GM19372 (cell line): ENCODE results near the gene SKI.

Experiments used
- ATAC-seq: cut with Tn5 transposase; IDR thresholded peaks from one replicate; pipeline ENCODE4 v1.9.1; 2021; ENCODE audit warnings: mild to moderate bottlenecking, low read depth, moderate library complexity; ENCODE audit not compliant: unreplicated experiment

The SKI gene

DNA sequence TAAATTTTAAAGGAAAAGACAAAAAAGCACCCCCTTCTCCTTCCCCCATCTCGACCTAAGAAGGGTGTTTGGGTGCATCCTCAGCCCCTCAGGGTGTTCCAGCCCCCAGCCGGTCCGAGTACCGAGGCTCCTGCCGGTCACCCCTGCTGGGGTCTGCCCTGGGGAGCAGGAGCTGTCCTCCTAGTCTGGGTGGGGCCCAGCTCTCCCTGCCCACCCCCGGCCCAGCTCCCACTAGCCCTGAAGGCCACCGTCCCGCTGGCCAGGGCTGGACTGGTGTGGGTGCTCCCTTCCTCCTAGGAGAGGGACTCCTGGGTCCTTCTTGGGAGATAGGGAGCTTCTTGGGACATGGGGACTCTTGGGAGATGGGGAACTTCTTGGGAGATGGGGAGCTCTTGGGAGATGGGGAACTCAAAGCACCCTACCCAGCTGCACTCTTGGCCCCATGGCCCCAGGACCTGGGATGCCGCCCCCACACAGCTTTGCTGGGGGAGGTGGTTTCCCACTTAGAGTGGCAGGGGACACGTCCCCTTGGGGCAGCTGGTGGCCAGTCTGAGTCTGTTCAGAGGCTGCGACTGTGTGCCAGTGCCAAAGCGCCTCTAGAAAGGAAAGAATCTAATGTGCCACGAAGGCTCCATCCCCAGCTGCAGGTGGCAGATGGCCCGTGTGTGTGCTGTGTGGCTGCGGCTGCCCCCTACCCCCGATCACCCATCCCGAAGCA, 118.7 kb downstream of the SKI start:
- ATAC-seq = no peak

- no peak for ATAC-seq
Measured at GRCh38 chr1:2347409-2347785, 119.3 kb downstream of the SKI start.

DNA sequence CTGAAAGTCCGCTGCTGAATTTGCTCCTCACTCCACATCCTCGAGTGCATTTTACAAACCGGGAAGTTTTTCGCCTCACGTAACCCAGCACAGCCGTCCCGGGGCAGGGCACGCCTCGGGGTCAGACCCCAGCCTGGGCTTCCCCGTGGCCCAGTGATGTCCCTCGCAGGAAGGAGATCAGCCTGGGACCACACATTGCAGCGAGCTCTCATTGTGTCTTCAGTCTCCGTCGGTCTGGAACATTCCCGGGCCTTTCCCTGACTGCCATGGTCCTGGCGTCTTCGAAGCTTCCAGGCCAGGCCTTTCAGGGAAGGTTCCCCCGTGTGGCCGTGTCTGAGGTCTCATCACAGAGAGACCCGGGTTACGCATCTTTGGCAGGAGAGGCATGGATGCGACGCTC, 119.8 kb downstream of the SKI start:
- ATAC-seq = no peak

GRCh38 chr1:2348346-2349325, 120.5 kb downstream of the SKI start:
- ATAC-seq = no peak

DNA sequence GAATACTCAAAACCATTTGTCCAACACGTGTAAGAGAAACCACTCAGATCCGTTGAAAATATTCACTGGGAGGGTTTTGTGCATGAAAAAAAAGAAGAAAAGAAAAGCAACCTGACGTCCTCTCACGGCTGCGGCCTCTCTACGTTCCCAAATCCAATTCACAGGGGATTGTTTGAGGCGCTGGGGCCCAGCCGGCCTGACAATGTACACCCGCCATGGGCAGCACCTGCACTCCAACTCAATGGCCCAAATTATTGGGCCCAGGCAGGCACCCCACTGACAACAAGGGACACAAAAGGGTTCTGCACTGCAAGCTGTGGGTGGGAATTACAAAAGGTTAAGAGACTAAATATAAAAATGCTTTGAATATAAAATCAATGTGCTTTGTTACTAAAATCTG, 121.7 kb downstream of the SKI start:
- ATAC-seq = no peak

DNA sequence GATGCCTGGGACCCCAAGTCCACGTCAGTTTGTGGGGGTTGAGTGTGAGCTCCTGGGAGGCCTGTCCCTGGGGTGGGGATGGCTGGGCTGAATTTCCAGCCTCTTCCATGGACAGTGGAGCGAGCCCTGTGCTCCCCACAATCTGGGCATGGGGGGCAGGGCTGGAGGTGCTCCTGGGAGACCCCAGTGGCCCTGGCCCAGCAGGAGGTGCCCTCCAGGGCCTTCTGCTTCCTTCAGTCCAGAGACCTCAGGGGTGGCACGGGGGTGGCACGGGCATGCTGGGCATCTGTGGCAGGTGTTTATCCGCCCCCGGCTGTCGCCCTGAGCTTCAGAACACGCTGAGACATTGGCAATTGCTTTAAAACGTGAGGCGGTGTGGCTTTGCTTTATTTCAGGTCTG, 122.4 kb downstream of the SKI start:
- ATAC-seq = no peak

DNA sequence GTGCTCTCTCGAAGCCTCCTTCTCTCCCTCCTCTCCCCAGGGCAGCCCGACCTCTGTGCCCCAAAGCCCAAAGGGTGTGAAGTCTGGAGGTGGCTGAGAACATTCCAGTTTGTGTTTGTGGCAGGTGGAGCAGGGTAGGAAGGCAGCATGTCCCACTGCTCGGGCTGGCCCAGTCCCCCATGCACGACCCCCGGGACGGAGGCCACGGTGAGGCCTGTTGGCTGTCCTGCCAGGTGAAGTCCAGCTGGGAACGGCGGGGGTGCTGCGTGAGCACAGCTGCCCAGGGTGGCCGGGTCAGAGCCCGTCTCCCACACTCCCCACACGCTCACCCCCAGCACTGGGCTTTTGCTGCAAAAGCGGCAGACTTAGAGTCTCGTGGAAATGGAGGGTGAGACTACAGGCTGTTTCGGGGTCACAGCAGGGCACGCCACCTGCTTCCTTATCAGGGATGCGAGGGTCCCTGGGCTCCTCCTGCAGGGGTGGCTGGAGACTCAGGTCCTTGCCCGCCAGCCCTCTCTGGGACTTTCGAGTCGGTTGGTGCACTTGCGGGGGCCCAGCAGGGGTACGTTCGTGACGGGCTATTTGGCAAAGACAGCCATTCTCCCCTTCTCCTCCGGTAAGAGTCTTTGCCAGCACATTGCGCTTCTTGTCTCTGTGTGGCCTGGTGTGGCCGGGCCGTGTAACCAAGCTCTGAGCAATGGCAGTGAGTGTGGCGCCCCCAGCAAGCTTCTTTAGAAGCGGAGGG, 123.0 kb downstream of the SKI start:
- ATAC-seq = no peak

GRCh38 chr1:2351723-2352122, 123.6 kb downstream of the SKI start:
- ATAC-seq = no peak

DNA sequence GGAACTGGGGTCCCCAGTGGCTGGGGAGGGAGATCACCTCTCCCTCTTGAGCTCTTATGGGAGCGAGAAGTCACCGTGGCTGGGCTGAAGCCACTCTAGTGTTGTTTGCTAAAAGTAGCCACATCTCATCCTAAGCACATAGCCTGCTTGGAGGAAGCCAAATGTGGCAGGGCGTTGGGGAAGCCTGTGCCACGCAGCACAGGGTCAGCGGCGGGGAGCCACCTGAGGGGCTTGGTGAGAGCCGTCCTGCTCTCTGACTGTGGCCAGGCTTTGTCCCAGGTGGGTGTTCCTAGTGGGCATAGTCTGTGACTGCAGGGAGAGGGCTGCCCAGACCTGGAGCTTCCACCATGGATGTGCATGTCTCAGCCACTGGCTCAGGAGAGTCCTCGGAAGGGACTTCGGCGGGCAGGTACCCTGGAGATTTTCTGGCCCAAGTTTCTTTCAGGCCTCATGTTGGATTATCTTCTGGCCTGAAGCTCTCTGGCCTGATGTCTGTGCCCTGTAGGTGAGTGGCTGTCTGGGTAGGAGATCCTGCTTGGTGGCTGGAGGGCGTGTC, 124.3 kb downstream of the SKI start:
- no peak for ATAC-seq

DNA sequence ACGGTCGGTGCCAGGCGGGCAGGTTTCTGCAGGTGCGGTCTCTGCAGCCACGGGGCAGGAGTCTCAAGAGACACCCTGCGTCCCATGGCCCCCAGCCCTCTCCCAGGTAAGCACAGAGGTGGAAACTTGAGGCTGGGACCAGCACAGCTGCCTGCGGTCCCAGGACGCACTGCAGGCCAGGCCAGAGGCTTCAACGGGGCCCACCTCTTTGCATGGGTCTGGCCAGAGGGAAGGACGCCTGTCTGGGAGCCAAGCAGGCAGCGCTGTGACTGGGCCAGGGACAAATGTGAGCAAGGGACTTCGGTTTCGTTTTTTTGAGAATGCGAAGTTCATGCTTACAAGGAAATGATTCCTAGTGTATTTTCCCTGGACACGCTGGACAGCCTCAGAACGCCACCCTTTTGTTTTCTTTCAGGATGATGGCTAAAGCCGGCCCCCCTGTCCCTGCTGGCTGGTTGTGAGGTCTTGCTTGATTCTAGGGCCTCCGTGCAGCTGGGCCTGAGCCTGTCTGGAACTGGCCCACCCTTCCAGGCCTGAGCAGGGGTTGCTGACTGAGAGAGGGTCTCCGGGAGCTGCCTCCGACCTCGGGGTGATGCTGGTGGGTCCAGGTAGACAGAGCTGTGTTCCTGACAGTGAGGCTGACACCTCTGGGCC, 124.9 kb downstream of the SKI start:
- no peak for ATAC-seq

DNA sequence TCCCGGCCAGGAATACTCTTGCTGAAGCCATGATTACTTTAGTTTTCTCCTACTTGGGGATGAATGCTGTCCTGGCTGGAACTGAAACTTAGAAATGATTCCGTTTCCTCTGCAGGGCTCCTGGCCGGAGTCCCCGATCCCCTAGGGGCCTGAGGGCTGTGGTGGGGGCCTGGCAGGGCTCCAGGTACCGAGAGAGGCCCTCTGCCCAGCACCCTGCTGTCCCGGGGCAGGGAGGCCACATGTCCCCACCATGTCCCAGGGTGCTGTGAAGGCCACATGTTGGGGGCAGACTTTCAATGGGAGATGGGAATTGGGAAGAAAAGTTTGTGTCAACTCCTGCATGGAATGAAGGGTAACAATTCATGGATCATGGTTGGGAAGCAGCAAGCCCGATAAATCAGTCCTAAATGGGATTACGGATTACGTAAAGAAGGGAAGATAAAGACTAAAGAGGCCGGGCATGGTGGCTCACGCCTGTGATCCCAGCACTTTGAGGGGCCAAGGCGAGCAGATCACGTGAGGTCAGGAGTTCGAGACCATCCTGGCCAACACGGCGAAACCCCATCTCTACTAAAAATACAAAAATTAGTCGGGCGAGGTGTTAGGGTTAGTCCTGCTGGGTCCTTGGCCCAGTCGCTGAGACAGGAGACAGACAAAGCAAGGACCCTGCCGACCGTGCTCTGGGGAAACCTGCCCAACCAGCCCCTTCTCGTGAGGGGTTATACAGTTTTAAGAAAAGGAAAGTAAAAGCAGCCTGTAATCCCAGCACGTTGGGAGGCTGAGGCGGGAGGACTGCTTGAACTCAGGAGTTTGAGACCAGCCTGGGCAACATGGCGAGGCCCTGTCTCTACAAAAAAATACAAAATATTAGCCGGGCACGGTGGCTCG, 125.7 kb downstream of the SKI start:
- ATAC-seq = no peak

- ATAC-seq = no peak
Measured at GRCh38 chr1:2354511-2355372, 126.6 kb downstream of the SKI start.

GRCh38 chr1:2355373-2356261, 127.5 kb downstream of the SKI start:
- no peak for ATAC-seq

DNA sequence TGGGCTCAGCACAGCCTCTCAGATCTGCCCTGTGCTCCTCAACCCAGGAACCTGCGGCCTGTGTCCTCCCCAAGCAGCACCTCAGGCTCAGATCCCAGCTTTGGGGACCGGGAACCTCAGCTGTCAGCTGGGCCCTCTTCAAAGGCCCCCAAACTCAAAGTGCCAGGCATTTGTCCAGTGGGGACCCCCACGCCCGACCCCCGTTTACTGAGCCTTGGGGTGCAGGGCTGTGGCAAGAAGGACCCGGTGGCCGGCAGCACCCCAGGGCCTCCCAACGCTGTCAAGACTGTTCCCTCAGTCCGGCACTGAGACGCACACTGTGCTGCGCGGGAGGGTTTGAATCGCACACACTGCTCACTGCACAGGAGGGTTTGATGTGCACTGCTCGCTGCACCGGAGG, 128.3 kb downstream of the SKI start:
- ATAC-seq = no peak

- no peak for ATAC-seq
Measured at GRCh38 chr1:2356911-2357845, 129.1 kb downstream of the SKI start.

DNA sequence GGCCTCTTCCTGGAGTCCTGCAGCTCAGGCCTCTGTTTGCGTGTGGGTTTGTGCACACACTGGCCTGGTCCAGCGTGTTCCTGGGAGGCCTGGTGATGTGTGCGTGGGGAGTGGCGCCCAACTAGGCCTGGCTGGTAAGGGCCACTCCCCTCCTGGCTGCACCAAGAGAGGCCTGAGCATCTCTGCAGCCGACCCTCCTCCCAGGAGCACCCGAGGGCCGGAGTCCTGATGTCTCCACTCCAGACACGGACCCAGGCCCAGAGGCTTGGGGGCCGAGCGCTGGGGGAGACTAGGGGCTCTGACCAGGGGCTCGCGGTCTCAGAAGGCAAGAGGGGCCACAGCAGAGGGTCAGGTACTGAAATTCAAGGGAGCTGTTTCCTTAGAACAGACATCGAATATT, 130.0 kb downstream of the SKI start:
- ATAC-seq = no peak
